Body of pancreas (tissue), 4 donors: ENCODE measurements around the gene PTPRN2. TPM values are rescaled to one million over a fixed set of nuclear protein-coding genes. Genes with fewer than 3 reads are reported as not detected.

Source experiments
- ATAC-seq: fragments of 150-250 bp; one replicate; pipeline ENCODE4 v1.9.1; 2016
- DNase-seq, 4 donors: peaks; one replicate each; pipeline ENCODE4 v3.0.0-alpha.2; 2019
- H3K27ac ChIP-seq, 4 donors: fragments of 200-600 bp; sonication (generic); 1 replicate in 3 of 4; 2 replicates in 1 of 4; pipeline versions ENCODE4 v1.5.1 to v1.6.1; 2016 to 2019; ENCODE audit warnings: mild to moderate bottlenecking in 1 of 4, mixed read lengths in 1 of 4, moderate library complexity in 1 of 4
- H3K27me3 ChIP-seq, 2 donors: fragments of 200-600 bp; sonication (generic); one replicate each; pipeline ENCODE4 v1.6.0; 2016; ENCODE audit warnings: mild to moderate bottlenecking in 1 of 2
- H3K36me3 ChIP-seq, 2 donors: fragments of 200-600 bp; sonication (generic); replicated peaks in 1 of 2; 2 replicates each; pipeline ENCODE4 v1.5.1; 2016; ENCODE audit warnings: low read depth in 2 of 2; ENCODE audit not compliant: insufficient read depth in 1 of 2
- H3K4me1 ChIP-seq: fragments of 200-600 bp; sonication (generic); one replicate; pipeline ENCODE4 v1.6.0; 2016
- H3K4me3 ChIP-seq, 2 donors: fragments of 200-600 bp; sonication (generic); 1 replicate in 1 of 2; 2 replicates in 1 of 2; pipeline ENCODE4 v1.5.1; 2016 to 2019
- H3K9me3 ChIP-seq, 3 donors: fragments of 200-600 bp; sonication (generic); 1 replicate in 2 of 3; 2 replicates in 1 of 3; pipeline ENCODE4 v1.5.1; 2016
- POLR2A ChIP-seq, 3 donors: fragments of 450-650 bp; IDR thresholded peaks; one replicate each; pipeline ENCODE4 v1.6.1; 2016; ENCODE audit warnings: antibody characterized with exemption in 3 of 3, mild to moderate bottlenecking in 2 of 3
- WGBS, 2 donors: methylation state at CpG; one replicate each; pipeline ENCODE4 v1.1.5; 2017; 5-methylcytosine and 5-hydroxymethylcytosine counted together
- intact Hi-C: fragments of 100-400 bp; cut with DNase I; formaldehyde crosslinking; loops from one replicate; pipeline ENCODE4 v1.15.1; 2023
- total RNA-seq, 2 donors: library from RNA; depleted of rRNA; stranded (reverse); fragments of >200 nt; gene quantifications; one replicate each; pipeline ENCODE4 v1.1.0, GENCODE V29; 2016
- TF ChIP-seq, protein P1 (sequence below), 7 experiments: fragments of 450-650 bp in 4 of 7; fragments of 200-600 bp in 3 of 7; sonication (generic) in 3 of 7; IDR thresholded peaks; one replicate each; pipeline ENCODE4 v1.5.1; 2016 to 2019; ENCODE audit warnings: antibody characterized with exemption in 7 of 7

Gene PTPRN2
- total RNA-seq, 2 donors from 2014 or later = 31.6 to 76.1 TPM

DNA sequence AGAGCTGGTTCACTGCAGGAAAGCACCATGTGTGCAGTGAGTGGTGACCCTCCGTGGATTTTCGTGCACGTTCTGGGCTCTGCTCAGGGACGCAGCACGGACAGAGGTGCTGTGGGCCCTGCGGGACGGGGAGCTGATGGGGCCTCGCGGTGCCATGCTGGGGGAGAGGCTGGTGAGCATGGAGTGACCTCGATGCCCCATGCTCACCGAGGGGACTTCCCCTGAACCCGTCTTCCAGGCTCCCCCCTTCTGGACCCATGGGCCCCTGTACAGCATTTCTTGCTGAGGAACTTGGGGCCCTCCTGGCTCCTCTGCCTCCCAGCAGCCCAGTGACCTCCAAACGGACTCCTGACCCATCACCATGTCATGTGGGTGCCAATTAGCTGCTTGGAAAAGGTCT, 997.1 kb downstream of the PTPRN2 start:
- no peak for TF ChIP-seq POLR2A (IDR thresholded peaks at IDR 0.05)
- TF ChIP-seq, protein P1, sequence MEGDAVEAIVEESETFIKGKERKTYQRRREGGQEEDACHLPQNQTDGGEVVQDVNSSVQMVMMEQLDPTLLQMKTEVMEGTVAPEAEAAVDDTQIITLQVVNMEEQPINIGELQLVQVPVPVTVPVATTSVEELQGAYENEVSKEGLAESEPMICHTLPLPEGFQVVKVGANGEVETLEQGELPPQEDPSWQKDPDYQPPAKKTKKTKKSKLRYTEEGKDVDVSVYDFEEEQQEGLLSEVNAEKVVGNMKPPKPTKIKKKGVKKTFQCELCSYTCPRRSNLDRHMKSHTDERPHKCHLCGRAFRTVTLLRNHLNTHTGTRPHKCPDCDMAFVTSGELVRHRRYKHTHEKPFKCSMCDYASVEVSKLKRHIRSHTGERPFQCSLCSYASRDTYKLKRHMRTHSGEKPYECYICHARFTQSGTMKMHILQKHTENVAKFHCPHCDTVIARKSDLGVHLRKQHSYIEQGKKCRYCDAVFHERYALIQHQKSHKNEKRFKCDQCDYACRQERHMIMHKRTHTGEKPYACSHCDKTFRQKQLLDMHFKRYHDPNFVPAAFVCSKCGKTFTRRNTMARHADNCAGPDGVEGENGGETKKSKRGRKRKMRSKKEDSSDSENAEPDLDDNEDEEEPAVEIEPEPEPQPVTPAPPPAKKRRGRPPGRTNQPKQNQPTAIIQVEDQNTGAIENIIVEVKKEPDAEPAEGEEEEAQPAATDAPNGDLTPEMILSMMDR (IDR thresholded peaks at IDR 0.05) = no peak
- no peaks in the 10 kb centered on the region for H3K4me1 ChIP-seq
- no peaks in the 10 kb centered on the region for H3K36me3 ChIP-seq
- H3K9me3 ChIP-seq = no peaks in the 10 kb centered on the region
- no peak overlapping the region for H3K4me3 ChIP-seq
- no peak overlapping the region for H3K27ac ChIP-seq
- no peak for ATAC-seq
- intact Hi-C loops = no loop called here
- WGBS, 2 donors = 89 to 94% methylated on average over 8 to 13 of the region's 13 CpGs
- H3K27me3 ChIP-seq = no peaks in the 10 kb centered on the region
- no peak for DNase-seq

DNA sequence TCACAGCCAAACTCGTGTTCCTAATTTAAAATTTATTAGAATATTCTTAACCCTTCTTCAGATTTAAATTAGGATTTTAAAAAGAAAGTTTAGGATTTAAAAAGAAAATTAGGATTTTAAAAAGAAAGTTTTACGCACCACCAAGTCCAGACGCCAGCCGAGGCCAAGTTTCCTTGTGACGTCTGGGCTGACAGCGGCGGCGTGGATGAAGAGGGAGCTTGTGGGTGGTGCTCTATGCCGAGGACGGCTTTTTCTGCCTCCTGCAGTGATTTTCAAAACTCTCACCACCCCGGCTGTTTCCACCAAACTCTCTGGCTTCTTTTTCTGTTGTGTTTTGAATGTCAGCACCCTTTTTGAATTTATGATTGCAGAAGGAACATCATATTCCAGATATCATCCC, 997.9 kb downstream of the PTPRN2 start:
- H3K4me1 ChIP-seq = no peaks in the 10 kb centered on the region
- H3K27me3 ChIP-seq = no peaks in the 10 kb centered on the region
- H3K27ac ChIP-seq = no peak overlapping the region
- TF ChIP-seq, protein P1 (IDR thresholded peaks at IDR 0.05) = no peak
- TF ChIP-seq POLR2A (IDR thresholded peaks at IDR 0.05) = no peak
- no peaks in the 10 kb centered on the region for H3K9me3 ChIP-seq
- intact Hi-C loops = no loop called here
- H3K4me3 ChIP-seq = no peak overlapping the region
- ATAC-seq (no peak), DNase-seq (no peak)
- WGBS, 2 donors = 75 to 89% methylated on average over 11 of the region's 11 CpGs
- no peaks in the 10 kb centered on the region for H3K36me3 ChIP-seq

DNA sequence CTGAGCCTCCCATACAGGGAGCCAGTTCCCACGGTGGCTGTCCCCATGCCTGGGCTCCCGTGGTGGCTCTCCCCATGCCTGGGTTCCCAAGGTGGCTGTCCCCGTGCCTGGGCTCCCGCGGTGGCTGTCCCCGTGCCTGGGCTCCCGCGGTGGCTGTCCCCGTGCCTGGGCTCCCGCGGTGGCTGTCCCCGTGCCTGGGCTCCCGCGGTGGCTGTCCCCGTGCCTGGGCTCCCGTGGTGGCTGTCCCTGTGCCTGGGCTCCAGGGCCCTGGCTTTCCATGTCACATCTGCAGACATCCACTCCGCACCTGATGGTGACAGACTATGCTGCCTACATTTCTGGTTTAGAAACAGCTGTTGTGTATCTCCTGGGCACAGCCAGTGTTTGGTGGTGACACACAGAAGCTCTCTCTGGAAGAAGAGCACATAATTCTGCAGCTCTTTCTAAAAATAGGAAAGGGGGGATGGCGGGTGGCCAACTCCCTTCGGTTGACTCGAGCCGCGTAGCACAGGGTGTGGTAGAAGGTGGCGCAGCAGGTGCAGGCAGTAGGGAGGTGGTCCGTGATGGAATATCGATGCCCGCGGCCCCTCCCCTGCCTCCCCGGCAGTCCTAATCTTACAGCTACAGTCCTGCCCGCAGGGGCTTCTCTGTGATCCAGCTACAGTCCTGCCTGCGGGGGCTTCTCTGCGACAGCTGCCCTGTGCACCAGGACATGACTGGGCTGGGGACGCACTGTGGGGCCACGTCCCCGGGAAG, 999.6 kb downstream of the PTPRN2 start:
- Histone ChIP-seq H3K36me3 (no peaks in the 10 kb centered on the region), H3K27me3 (no peaks in the 10 kb centered on the region), H3K9me3 (no peaks in the 10 kb centered on the region), H3K4me1 (no peaks in the 10 kb centered on the region), H3K27ac (no peak overlapping the region), H3K4me3 (no peak overlapping the region)
- no peak for ATAC-seq
- no peak for TF ChIP-seq POLR2A (IDR thresholded peaks at IDR 0.05)
- TF ChIP-seq, protein P1 (IDR thresholded peaks at IDR 0.05) = no peak
- intact Hi-C loops = no loop called here
- no peak for DNase-seq
- WGBS, 2 donors = 85 to 87% methylated on average over 17 to 32 of the region's 34 CpGs

DNA sequence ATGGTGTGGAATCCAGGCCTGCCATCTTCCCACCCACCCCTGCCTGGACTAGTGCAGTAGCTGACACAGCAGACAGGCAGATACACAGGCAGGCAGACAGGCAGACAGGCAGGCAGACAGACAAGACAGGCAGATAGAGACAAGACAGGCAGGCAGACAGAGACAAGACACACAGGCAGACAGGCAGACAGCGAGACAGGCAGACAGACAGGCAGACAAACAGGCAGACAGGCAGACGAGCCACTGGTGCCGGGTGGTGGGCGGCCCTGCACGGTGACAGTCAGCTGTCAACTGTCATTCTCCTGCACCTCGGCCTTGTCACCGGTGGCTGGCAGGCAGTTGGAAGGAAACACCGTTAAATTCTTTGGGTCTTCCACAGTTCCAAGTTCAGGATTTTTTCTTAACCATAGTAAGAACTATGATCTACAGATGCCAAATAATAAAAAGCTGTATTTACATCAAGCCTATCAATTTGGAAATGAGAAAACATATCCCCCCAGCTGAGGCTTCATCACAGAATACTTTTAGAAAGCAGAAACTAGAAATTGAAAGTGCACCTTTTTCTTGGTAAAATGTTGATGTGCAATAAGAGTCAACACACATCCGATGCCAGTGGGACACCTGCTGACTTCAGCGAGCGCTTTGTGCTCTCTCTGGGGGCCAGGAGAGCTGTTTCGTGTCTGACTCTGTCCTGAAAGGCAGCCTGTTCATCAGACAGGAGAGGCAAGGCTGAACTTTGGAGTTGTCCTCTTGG, 1000.4 kb downstream of the PTPRN2 start:
- Histone ChIP-seq H3K4me1 (no peaks in the 10 kb centered on the region), H3K36me3 (no peaks in the 10 kb centered on the region), H3K27me3 (no peaks in the 10 kb centered on the region), H3K27ac (no peak overlapping the region), H3K4me3 (no peak overlapping the region), H3K9me3 (no peaks in the 10 kb centered on the region)
- no peak for TF ChIP-seq POLR2A (IDR thresholded peaks at IDR 0.05)
- TF ChIP-seq, protein P1 (IDR thresholded peaks at IDR 0.05) = no peak
- WGBS, 2 donors = 86 to 88% methylated on average over 12 of the region's 12 CpGs
- ATAC-seq (no peak), DNase-seq (no peak)
- intact Hi-C loops = no loop called here
